RWPE2 (cell line): ENCODE data around the gene TPRN.

Experiments used
- ATAC-seq: fragments of 200-7000 bp; cut with Tn5 transposase; 3 replicates; pipeline ENCODE4 v1.9.1; 2021; ENCODE audit warnings: low read depth
- DNase-seq: peaks from one replicate; pipeline ENCODE4 v3.0.0-alpha.2; 2020; ENCODE audit warnings: low spot score
- H3K27ac ChIP-seq: fragments of 450-650 bp; 2 replicates; pipeline ENCODE4 v1.5.1; 2017; ENCODE audit warnings: mild to moderate bottlenecking; ENCODE audit not compliant: poor library complexity, severe bottlenecking
- H3K27me3 ChIP-seq: fragments of 250-450 bp; sonication (Bioruptor Pico); 2 replicates; pipeline ENCODE4 v1.5.1; 2021; ENCODE audit warnings: mild to moderate bottlenecking, moderate library complexity; ENCODE audit not compliant: insufficient read depth, poor library complexity, severe bottlenecking
- H3K36me3 ChIP-seq: fragments of 250-450 bp; sonication (Bioruptor Pico); 2 replicates; pipeline ENCODE4 v1.5.1; 2020; ENCODE audit warnings: low read depth, mild to moderate bottlenecking, moderate library complexity
- H3K4me1 ChIP-seq: fragments of 250-450 bp; sonication (Bioruptor Pico); 2 replicates; pipeline ENCODE4 v1.5.1; 2021; ENCODE audit warnings: mild to moderate bottlenecking, moderate library complexity; ENCODE audit not compliant: insufficient read depth, poor library complexity, severe bottlenecking
- H3K4me3 ChIP-seq: fragments of 250-450 bp; sonication (Bioruptor Pico); 2 replicates; pipeline ENCODE4 v1.5.1; 2021; ENCODE audit warnings: mild to moderate bottlenecking, moderate library complexity; ENCODE audit not compliant: severe bottlenecking
- H3K9me3 ChIP-seq: fragments of 250-450 bp; sonication (Bioruptor Pico); 2 replicates; pipeline ENCODE4 v1.5.1; 2021; ENCODE audit warnings: mild to moderate bottlenecking, moderate library complexity; ENCODE audit not compliant: severe bottlenecking
- TF ChIP-seq, protein P1 (sequence below): fragments of 450-650 bp; IDR thresholded peaks from one replicate; pipeline ENCODE4 v1.5.1; 2017; ENCODE audit warnings: mild to moderate bottlenecking, moderate library complexity; ENCODE audit not compliant: poor library complexity, severe bottlenecking

The TPRN gene

DNA sequence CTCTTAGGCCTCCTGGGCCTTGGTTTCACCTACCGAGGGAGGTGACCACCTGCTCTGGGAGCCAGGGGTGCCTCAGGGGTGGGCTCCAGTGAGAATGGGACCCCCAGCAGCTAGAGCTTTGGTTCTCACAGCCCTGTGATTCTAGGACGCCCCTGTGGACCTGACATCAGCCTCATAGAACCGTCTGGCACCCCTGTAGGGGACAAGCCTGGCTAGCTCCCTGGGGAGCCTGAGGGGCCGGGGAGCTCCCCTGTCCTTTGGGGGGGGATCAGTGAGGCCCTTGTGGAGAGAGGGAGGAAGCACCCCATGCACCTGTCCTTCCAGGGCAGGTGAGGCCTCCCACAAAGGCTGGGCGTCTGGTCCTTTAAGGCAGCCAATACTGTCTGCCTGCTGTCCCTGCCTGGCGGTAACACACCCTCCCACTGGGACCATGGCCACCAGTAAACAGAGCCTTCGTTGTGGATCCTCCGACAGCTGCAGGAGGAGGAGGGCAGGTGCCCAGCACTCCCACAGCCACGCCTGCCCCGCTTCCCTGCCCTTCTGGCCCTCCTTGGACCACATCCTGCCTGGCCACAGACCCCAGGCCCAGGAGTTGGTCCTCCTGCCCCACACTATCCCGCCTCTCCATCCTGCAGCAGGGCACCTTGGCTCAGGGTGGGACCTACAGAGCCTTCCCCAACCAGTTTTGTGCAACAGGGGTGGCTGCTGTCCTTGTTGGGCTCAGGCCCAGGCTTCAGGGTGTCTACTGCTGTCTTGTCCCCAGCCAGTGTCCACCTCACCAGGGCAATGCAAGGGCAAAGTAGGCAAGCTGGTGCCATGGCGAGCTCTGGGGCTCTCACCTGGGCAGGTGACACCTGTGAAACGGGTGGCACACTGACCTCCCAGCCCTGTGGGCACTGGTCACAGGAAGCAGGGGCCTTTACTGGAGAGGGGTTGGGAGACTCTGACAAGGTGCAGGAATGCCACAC, 37.5 kb upstream of the TPRN start:
- TF ChIP-seq, protein P1, sequence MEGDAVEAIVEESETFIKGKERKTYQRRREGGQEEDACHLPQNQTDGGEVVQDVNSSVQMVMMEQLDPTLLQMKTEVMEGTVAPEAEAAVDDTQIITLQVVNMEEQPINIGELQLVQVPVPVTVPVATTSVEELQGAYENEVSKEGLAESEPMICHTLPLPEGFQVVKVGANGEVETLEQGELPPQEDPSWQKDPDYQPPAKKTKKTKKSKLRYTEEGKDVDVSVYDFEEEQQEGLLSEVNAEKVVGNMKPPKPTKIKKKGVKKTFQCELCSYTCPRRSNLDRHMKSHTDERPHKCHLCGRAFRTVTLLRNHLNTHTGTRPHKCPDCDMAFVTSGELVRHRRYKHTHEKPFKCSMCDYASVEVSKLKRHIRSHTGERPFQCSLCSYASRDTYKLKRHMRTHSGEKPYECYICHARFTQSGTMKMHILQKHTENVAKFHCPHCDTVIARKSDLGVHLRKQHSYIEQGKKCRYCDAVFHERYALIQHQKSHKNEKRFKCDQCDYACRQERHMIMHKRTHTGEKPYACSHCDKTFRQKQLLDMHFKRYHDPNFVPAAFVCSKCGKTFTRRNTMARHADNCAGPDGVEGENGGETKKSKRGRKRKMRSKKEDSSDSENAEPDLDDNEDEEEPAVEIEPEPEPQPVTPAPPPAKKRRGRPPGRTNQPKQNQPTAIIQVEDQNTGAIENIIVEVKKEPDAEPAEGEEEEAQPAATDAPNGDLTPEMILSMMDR: no peak
- ATAC-seq (no peak), DNase-seq (no peak)
- Histone ChIP-seq H3K4me1 (peaks cover 4% of the 10 kb centered on the region), H3K27me3 (peaks cover 4% of the 10 kb centered on the region), H3K9me3 (no peaks in the 10 kb centered on the region), H3K27ac (no peak overlapping the region), H3K4me3 (no peak overlapping the region), H3K36me3 (peaks cover 15% of the 10 kb centered on the region)

DNA sequence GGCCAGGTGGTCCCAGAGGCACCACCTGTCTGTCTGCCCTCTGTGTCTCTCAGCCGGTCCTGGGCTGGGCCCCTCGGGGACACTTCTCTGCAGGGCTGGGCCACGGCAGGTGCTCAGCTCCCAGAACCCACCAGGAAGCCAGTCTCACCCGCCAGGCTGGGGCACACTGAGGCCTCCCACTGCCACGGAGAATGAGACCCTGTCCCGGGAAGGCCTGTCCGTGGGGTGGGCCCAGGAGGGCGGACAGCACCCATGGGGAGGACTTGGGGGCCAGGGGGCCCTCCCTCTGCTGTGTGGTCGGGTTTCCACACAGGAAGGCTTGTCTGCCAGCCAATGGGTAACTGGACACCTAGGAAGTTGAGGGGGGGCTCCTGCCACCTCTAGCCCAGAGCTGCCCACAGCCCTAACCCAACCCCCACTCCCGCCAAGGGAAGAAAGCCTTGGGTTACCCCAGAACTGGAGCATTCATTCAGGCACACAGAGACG, 36.4 kb upstream of the TPRN start:
- peaks cover 5% of the 10 kb centered on the region for H3K36me3 ChIP-seq
- H3K27ac ChIP-seq: no peak overlapping the region
- TF ChIP-seq, protein P1: no peak
- H3K4me1 ChIP-seq: no peaks in the 10 kb centered on the region
- H3K27me3 ChIP-seq: peaks cover 4% of the 10 kb centered on the region
- DNase-seq (no peak), ATAC-seq (no peak)
- no peak overlapping the region for H3K4me3 ChIP-seq
- no peaks in the 10 kb centered on the region for H3K9me3 ChIP-seq

DNA sequence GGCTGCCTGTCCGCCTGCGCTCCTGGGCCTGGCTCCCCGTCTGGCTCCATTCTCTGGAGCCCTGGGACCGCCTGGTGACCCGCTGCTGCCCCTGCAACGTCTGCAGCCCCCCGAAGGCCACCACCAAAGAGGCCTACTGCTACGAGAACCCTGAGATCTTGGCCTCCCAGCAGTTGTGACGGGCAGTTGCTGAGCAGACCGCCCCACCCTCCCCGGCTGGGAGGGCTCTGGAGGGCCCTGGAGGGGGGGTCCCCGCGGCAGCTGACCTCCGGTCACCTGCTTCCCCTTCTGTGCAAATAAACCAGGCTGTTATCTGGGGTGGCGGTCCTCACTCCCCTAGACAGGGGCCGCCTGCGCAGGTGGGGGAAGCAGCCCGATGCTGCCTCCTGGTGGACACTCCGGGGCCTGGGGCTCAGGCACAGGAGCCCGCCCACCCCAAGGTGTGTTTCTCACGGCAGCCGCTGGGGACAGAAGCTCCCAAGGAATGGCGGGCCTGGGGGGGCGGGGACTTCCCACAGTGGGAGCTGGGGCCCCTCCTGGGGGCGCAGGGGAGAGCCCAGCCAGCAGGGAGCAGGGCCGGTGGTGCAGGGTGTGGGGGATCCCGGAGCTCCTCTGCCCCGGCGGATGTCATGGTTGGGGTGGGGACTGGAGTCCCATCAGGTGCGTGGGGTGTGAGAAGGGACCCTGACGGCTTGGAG, 35.8 kb upstream of the TPRN start:
- no peak overlapping the region for H3K4me3 ChIP-seq
- no peak overlapping the region for H3K27ac ChIP-seq
- ATAC-seq (peak; percentile 37), DNase-seq (no peak)
- no peaks in the 10 kb centered on the region for H3K36me3 ChIP-seq
- no peaks in the 10 kb centered on the region for H3K9me3 ChIP-seq
- no peaks in the 10 kb centered on the region for H3K4me1 ChIP-seq
- H3K27me3 ChIP-seq: peaks cover 4% of the 10 kb centered on the region
- TF ChIP-seq, protein P1: peak; percentile 97

DNA sequence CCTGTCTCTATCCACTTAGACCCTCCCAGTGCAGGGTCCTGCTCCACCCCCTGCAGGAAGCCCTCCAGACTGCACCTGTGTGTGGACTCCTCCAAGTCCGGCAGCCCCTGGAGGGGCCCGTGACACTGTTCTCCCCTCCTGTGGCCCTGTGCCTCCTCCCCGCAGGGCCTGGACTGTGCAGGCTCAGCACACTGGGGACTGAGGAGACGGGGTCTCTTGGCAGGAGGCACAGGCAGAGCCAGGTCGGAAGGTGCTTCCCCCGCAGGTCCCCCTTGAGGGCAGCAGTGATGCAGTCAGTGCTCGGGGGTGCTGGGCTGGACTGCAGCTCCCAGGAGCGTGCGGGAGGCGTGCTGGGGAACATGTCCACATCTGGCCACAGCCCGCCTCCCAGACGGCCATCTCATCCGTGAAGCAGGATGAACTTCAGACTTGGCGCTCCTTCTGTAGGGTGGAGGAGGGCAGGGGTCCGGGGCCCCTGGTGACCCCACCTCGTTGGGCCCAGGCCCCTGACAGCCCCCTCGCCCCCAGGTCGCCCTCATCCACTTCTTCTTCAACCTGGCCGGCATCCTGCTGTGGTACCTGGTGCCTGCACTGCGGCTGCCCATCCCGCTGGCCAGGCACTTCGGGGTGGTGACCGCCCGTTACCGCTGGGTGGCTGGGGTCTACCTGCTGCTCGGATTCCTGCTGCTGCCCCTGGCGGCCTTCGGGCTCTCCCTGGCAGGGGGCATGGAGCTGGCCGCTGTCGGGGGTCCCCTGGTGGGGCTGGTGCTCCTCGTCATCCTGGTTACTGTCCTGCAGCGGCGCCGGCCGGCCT, 35.1 kb upstream of the TPRN start:
- ATAC-seq: no peak
- H3K36me3 ChIP-seq: no peaks in the 10 kb centered on the region

More for the DNA sequence above, 35.1 kb upstream of the TPRN start:
- H3K9me3 ChIP-seq: no peaks in the 10 kb centered on the region
- TF ChIP-seq, protein P1: no peak
- no peak overlapping the region for H3K4me3 ChIP-seq
- peaks cover 4% of the 10 kb centered on the region for H3K27me3 ChIP-seq
- no peak for DNase-seq
- H3K27ac ChIP-seq: no peak overlapping the region
- H3K4me1 ChIP-seq: no peaks in the 10 kb centered on the region
